Left lung (tissue), 14 donors: ENCODE results near the gene DPPA5. TPM values are rescaled to one million over a fixed set of nuclear protein-coding genes. Genes with fewer than 3 reads are reported as not detected.

Source experiments
- ATAC-seq: fragments of 200-7000 bp; cut with Tn5 transposase; one replicate; pipeline ENCODE4 v1.9.1; 2020; ENCODE audit warnings: moderate library complexity
- DNase-seq, 4 donors: peaks; one replicate each; pipeline ENCODE4 v3.0.0-alpha.2; 2013 to 2020
- H3K27ac ChIP-seq, 2 donors: fragments of 200-600 bp; sonication (generic) in 1 of 2; one replicate each; pipeline versions ENCODE4 v1.5.0 to v1.8.0; 2020 to 2021
- H3K27me3 ChIP-seq, 2 donors: fragments of 200-600 bp; sonication (generic) in 1 of 2; one replicate each; pipeline versions ENCODE4 v1.5.0 to v1.8.0; 2020 to 2021
- H3K36me3 ChIP-seq, 2 donors: fragments of 200-600 bp; sonication (generic) in 1 of 2; one replicate each; pipeline versions ENCODE4 v1.5.0 to v1.8.0; 2020 to 2021
- H3K4me1 ChIP-seq, 2 donors: fragments of 200-600 bp; one replicate each; pipeline ENCODE4 v1.8.0; 2021
- H3K4me3 ChIP-seq, 2 donors: fragments of 200-600 bp; sonication (generic) in 1 of 2; one replicate each; pipeline versions ENCODE4 v1.5.0 to v1.8.0; 2020 to 2021; ENCODE audit warnings: mild to moderate bottlenecking in 1 of 2
- H3K9me3 ChIP-seq, 2 donors: fragments of 200-600 bp; sonication (generic) in 1 of 2; one replicate each; pipeline versions ENCODE4 v1.5.0 to v1.8.0; 2020 to 2021
- intact Hi-C, 2 donors: fragments of 100-400 bp; cut with DNase I; formaldehyde crosslinking; loops; one replicate each; pipeline versions ENCODE4 v1.11.2 to v1.14.2; 2022
- long read RNA-seq, 12 donors: library from polyadenylated mRNA in 2 of 12; unstranded in 2 of 12; transcript quantifications; one replicate each; pipeline ENCODE4 v2.0.0 and lab custom pipeline, GENCODE V29; 2019 to 2026
- polyA plus RNA-seq, 6 donors: library from polyadenylated mRNA; unstranded; fragments of 120-200 nt; gene quantifications; one replicate each; pipeline ENCODE4 v1.2.1, GENCODE V29; 2013; ENCODE audit not compliant: insufficient read length in 6 of 6
- total RNA-seq, 2 donors: library from RNA; stranded (reverse); fragmentation: NEBNext Ultra II Directional; extraction: Animal tissue kit (Norgen Biotek cat#: 25700); gene quantifications; one replicate each; pipeline ENCODE4 v1.2.1, GENCODE V29; 2021
- TF ChIP-seq, protein P1 (sequence below), 2 donors: fragments of 200-600 bp; sonication (generic) in 1 of 2; IDR thresholded peaks; one replicate each; pipeline versions ENCODE4 v1.5.0 to v1.8.0; 2021; ENCODE audit warnings: antibody characterized with exemption in 2 of 2
- donor health status: DM: no; HTN: yes; CAD: no.
- donor health status: DM: no; HTN: no; CAD: no.

The DPPA5 gene, protein sequence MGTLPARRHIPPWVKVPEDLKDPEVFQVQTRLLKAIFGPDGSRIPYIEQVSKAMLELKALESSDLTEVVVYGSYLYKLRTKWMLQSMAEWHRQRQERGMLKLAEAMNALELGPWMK
- total RNA-seq: not detected
- not detected for polyA plus RNA-seq
- long read RNA-seq, donor 1: 0 reads
- long read RNA-seq, donor 2: 0 reads
- long read RNA-seq, donor 3: 0 reads
- long read RNA-seq, donor 4: 0 reads
- long read RNA-seq, donor 5: 0 reads
- long read RNA-seq, donor 6: 0 reads
- long read RNA-seq, donor 7: 0 reads
- long read RNA-seq, donor 8: 0 reads
- long read RNA-seq, donor 9: 0 reads
- long read RNA-seq, donor 10: 0 reads
- long read RNA-seq, donor 11: 0 reads
- long read RNA-seq, donor 12: 0 reads

DNA sequence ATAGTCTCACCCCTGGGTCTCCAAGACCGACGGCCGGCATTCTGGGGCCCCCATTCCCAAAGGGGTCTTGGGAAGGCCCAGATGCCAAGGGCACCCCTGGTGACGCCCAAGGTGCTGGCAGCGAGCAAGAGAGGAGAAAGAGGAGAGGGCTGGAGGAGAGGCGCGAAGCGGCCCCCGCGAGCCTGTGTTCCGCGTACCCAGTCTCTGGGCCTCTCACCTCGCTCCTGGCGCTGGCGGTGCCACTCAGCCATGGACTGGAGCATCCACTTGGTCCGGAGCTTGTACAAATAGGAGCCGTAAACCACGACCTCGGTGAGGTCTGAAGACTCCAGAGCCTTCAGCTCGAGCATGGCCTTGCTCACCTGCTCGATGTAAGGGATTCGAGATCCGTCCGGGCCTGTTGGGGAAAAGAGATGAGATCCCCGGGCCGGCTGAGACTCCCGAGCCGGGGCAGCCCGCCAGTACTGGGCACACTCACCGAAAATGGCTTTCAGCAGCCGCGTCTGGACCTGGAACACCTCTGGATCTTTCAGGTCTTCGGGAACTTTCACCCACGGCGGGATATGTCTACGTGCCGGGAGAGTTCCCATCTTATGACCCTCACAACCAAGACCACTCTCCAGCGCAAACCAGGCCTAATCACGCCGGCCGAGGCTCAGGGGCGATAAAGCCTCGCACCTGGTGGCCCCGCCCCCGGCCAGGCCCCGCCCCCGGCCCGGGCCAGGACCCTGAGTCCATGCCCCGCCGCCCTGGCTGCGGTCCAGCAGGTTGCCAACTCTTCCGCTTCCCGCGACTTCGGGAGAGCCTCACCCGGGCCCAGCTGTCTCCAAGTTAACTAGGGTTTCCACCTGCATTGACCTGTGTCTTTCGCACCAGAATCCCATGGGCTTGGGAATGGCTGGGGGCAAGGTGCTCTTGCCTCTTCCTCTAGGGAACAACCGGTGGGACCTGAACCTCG lies at the start of gene DPPA5:
Gene DPPA5, minus strand, starts transcription at position 641 of the 958 bp plus-strand sequence. Its CDS starts 51 bp downstream, at position 590.
- Histone ChIP-seq H3K4me1 (no peaks in the 10 kb centered on the region), H3K9me3 (peaks cover 0 to 5% of the 10 kb centered on the region in 2 donors), H3K27ac (no peak within 1 kb of the TSS), H3K27me3 (peaks cover 13 to 39% of the 10 kb centered on the region in 2 donors), H3K36me3 (no peaks in the 10 kb centered on the region), H3K4me3 (no peak within 1 kb of the TSS)
- no peak for DNase-seq
- no peak for ATAC-seq
- TF ChIP-seq, protein P1, sequence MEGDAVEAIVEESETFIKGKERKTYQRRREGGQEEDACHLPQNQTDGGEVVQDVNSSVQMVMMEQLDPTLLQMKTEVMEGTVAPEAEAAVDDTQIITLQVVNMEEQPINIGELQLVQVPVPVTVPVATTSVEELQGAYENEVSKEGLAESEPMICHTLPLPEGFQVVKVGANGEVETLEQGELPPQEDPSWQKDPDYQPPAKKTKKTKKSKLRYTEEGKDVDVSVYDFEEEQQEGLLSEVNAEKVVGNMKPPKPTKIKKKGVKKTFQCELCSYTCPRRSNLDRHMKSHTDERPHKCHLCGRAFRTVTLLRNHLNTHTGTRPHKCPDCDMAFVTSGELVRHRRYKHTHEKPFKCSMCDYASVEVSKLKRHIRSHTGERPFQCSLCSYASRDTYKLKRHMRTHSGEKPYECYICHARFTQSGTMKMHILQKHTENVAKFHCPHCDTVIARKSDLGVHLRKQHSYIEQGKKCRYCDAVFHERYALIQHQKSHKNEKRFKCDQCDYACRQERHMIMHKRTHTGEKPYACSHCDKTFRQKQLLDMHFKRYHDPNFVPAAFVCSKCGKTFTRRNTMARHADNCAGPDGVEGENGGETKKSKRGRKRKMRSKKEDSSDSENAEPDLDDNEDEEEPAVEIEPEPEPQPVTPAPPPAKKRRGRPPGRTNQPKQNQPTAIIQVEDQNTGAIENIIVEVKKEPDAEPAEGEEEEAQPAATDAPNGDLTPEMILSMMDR (IDR thresholded peaks at IDR 0.05): no peak
- intact Hi-C loops: no loop called here

DNA sequence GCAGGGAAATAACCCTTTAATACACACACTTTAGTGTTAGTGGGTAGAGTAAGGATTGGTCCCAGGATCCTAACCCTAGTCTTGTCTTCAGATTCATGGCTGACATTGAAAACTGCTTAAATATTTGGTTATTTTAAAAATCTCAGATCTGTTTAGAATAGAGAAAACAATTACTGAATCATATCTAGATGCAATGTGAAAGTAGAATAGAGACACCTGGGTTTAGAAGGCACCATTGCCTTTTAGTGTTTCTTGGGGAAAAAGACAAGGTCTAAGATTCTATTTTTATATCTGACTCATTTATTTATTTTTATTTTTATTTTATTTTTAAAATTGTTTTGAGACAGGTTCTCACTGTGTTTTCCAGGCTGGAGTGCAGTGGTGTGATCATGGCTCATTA lies 46.6 kb upstream of the DPPA5 start:
- TF ChIP-seq, protein P1 (IDR thresholded peaks at IDR 0.05): no peak
- ATAC-seq: no peak
- no peaks in the 10 kb centered on the region for H3K4me1 ChIP-seq
- no peak overlapping the region for H3K27ac ChIP-seq
- H3K4me3 ChIP-seq: no peak overlapping the region
- no peaks in the 10 kb centered on the region for H3K27me3 ChIP-seq
- DNase-seq: no peak
- no peaks in the 10 kb centered on the region for H3K36me3 ChIP-seq
- intact Hi-C loops: no loop called here
- no peaks in the 10 kb centered on the region for H3K9me3 ChIP-seq

DNA sequence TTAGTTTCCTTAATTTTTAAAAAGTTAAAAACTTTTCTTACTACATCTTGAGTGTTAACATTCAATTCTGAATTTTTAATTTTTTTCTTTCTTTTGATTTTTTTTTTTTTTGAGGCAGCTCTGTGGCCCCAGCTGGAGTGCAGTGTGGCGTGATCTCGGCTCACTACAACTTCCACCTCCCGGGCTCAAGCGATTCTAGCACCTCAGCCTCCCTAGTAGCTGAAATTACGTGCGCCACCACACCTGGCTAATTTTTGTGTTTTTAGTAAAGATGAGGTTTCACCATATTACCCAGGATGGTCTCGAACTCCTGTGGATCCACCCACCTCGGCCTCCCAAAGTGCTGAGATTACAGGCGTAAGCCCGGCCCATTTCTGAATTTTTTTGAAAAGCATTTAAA lies 41.8 kb upstream of the DPPA5 start:
- Histone ChIP-seq H3K4me1 (no peaks in the 10 kb centered on the region), H3K9me3 (no peaks in the 10 kb centered on the region), H3K27me3 (no peaks in the 10 kb centered on the region), H3K36me3 (no peaks in the 10 kb centered on the region), H3K4me3 (no peak overlapping the region), H3K27ac (no peak overlapping the region)
- no peak for DNase-seq
- ATAC-seq: no peak
- TF ChIP-seq, protein P1 (IDR thresholded peaks at IDR 0.05): no peak
- intact Hi-C loops: no loop called here

DNA sequence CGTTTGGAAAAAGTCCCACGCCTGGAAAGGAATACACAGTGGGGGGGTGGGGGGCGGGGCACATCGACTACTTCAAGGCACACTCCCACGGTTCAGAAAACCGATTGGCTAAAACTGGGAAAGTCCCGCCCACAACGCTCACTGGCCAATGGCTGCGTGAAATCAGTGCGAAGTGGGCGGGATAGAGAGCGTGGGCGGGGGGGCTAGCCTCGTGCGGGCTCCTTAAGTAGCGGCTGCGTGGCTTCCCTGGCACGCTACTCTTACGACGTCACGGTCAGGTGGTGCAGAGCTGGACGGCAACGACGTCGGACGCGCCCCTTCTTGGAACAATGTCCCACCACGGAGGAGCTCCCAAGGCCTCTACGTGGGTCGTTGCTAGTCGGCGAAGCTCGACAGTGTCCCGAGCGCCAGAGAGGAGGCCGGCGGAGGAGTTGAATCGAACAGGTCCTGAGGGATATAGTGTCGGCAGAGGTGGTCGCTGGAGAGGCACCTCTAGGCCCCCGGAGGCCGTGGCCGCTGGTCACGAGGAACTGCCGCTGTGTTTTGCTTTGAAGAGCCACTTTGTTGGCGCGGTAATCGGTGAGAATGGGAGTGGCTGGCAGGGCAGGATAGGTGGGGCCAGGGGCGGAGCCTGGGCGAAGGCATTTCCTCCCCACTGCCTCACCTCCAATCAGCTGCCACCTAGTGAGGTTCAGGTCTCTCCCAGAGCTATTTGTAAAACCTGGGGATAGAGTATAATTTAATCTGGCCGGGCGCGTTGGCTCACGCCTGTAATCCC lies 40.7 kb upstream of the DPPA5 start, which contains the start of gene DDX43:
Gene DDX43, plus strand, starts transcription at position 252 of the 778 bp plus-strand sequence. Its CDS starts 78 bp downstream, at position 330.
- peak within 1 kb of the TSS in 1 of 2 donors; percentile 53 for H3K27ac ChIP-seq
- H3K9me3 ChIP-seq: no peaks in the 10 kb centered on the region
- H3K4me1 ChIP-seq: no peaks in the 10 kb centered on the region
- H3K27me3 ChIP-seq: no peaks in the 10 kb centered on the region
- peak within 1 kb of the TSS in 1 of 2 donors; percentile 29 for H3K4me3 ChIP-seq
- DNase-seq (peak in 3 of 4 donors; percentile 45 to 83 (median 59)), ATAC-seq (peak; percentile 90)
- H3K36me3 ChIP-seq: no peaks in the 10 kb centered on the region
- intact Hi-C loops: no loop called here
- TF ChIP-seq, protein P1 (IDR thresholded peaks at IDR 0.05): no peak
